SKM-1 treated with dmso at 0.1 percent for 144 hours (cell line): ENCODE data around the gene CACHD1.

ENCODE experiments used
- DNase-seq: peaks from one replicate; lab custom pipeline; 2025; ENCODE audit not compliant: unreplicated experiment; lab: John Stamatoyannopoulos, UW

The CACHD1 gene

GRCh38 chr1:64469977-64470664, at the start of gene CACHD1:
Gene CACHD1 (plus strand): TSS chr1:64470129. CDS start chr1:64470745, 616 bp downstream.
- DNase-seq = peak; percentile 66

- DNase-seq = no peak
Measured at GRCh38 chr1:64421377-64421776, 48.6 kb upstream of the CACHD1 start.

DNA sequence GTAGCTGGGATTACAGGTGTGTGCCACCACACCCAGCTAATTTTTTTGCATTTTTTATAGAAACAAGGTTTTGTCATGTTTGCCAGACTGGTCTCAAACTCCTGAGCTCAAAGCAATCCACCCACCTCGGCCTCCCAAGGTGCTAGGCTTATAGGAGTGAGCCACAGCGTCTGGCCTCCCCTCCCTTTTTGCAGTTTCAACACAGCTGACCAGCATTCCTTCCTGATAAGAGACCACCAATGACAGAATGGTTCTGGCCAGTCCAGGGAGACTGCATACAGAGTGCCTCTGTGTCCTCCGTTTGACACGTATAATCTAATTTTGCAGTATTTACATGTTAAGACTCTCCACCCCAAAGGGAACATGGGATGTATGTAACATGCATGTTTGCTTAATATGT, 46.4 kb upstream of the CACHD1 start:
- no peak for DNase-seq

GRCh38 chr1:64424412-64424811, 45.5 kb upstream of the CACHD1 start:
- DNase-seq = no peak

DNA sequence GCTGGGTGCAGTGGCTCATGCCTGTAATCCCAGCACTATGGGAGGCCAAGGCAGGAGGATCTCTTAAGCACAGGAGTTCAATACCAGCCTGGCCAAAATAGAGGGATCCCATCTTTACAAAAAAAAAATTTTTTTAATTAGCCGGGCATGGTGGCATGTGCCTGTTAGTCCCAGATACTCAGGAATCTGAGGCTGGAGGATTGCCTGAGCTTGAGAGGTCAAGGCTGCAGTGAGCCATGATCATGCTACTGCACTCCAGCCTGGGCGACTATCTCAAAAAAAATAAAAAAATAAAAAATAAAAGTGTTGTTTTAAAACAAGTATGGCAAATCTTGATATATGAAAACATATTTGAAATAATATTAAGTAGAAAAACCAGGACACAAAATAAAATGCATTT, 44.4 kb upstream of the CACHD1 start:
- DNase-seq = no peak

GRCh38 chr1:64426681-64427080, 43.2 kb upstream of the CACHD1 start:
- DNase-seq = no peak

GRCh38 chr1:64427879-64428278, 42.0 kb upstream of the CACHD1 start:
- no peak for DNase-seq

GRCh38 chr1:64433308-64433707, 36.6 kb upstream of the CACHD1 start:
- no peak for DNase-seq

- no peak for DNase-seq
Measured at GRCh38 chr1:64433747-64434146, 36.2 kb upstream of the CACHD1 start.

GRCh38 chr1:64435000-64435399, 34.9 kb upstream of the CACHD1 start:
- DNase-seq = no peak

- DNase-seq = no peak
Measured at GRCh38 chr1:64437453-64437852, 32.5 kb upstream of the CACHD1 start.

GRCh38 chr1:64440183-64440826, 29.6 kb upstream of the CACHD1 start:
- peak; percentile 46 for DNase-seq

DNA sequence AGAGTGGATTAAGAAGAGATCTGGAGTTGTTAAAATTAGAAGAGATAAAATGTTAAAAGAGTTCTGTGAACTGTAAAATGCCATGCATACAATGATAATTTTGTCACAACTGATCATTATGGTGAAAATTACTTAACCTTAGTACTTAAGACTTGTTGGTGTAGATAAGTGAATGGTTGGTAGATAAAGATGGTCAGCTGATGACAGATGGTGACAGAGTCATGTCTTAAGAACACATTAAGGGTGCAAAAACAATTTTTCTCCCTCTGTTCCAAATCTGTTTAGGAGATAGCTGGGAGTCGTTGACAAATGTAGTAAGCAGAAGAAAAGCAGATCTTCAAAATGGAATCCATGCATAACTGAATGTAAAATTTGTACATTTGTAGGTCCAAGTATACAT, 18.5 kb upstream of the CACHD1 start:
- DNase-seq = no peak

DNA sequence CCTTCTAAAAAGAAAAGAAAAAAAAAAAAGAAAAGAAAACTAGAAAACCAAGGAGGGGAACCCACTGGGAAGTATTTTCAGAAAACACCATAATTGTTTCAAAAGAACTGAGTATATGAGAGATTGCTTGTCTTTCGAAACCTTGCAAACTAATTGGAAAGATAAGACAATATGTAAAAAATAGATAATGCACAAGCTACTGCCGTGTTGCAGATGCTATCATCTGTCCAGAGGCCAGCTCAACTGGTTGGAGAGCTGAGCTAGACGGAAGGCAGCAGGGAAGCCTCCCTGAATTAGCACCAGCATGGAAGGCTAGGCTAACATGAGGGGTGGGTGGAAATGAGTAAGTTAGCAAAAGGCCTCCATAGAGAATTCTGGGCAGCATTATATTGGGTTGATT, 16.2 kb upstream of the CACHD1 start:
- DNase-seq = no peak

DNA sequence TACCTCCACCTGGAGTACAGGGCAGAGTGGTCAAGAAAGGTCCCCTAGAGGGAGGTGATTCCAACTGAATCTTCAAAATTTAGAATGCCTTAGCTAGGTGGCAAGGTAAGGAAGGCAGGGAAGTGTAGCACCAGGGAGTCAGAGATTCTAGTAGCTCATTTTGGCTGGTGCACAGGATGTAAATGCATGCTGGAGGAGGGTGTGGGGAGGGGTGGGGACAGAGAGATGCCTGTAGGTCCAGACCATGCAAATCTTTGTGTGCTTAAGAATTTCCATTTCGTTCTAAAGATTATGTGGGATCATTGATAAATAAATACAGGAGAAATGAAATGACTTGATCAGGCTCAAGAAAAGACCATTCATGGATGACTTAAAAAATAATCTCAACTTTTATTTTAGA, 11.0 kb upstream of the CACHD1 start:
- DNase-seq = no peak

- DNase-seq = no peak
Measured at GRCh38 chr1:64459743-64460142, 10.2 kb upstream of the CACHD1 start.

- DNase-seq = no peak
Measured at GRCh38 chr1:64466033-64466432, 3.9 kb upstream of the CACHD1 start.

- no peak for DNase-seq
Measured at GRCh38 chr1:64469116-64469976, 583 bp upstream of the CACHD1 start.

DNA sequence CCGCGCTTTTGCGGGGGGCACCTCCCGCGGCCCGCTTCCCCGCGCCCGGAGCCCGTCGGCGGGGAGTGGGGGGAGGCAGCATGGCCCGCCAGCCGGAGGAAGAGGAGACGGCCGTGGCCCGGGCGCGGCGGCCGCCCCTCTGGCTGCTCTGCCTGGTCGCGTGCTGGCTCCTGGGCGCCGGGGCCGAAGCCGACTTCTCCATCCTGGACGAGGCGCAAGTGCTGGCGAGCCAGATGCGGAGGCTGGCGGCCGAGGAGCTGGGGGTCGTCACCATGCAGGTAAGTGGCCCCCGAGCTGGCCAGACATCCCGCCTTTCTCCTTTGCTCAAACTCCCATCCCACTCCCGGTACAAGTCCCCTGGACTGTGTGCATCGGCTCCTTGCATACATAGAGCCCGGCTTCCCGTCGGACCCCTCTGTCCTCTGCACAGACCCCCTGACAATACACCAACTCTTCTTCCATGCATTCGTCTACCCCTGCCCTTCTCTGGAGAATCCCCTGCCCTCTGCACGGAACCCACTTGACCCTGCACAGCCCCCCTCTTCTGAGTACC, 812 bp downstream of the CACHD1 start:
- no peak for DNase-seq

DNA sequence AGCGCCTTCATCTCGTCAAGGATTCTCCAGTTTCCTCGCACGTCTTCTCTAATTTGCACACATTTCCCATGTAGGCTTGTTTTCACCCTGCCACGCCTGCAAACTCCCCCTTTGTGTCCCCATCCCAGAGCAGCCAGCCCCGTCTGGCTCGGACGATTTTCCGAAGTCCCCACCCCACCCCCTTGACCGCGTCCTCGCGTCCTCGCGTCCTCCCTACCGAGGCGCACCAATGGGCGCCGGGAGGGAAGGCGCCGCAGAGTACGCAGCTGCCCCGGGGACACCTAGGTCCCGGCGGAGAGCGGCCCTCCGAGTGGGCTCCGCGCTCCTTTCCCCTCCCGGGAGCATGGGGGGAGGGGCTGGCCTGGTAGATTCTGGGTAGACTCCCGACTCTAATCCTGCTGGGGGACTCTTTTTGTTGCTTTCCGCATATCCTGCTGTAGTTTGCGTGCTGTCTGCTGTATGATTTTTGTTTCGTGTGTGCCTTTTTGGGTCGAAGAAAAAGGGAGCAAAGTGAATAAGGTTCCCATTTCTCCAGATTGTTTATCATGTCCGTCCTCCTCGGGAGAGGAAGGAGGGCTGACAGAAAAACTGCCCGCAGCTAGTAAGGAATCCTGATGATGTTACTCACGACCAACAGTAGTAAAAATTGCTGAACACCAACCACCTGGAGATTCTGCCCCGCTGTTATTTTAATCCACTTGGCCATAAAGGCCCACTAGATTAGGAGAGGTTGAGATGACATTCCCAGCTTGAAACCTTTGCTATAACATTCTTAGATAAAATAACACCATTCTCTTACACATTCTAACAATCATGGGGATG, 1.5 kb downstream of the CACHD1 start:
- DNase-seq = no peak

GRCh38 chr1:64472040-64472376, 2.1 kb downstream of the CACHD1 start:
- no peak for DNase-seq
